ENCODE measurements around the gene DUS3L. TPM values are rescaled to one million over a fixed set of nuclear protein-coding genes. Genes with fewer than 3 reads are reported as not detected.
A peak's percentile ranks its signal among the peaks of the same experiment; 100 is the strongest.

Gene DUS3L
- total RNA-seq, 1 donor from 2014 or later: 16.2 TPM

DNA sequence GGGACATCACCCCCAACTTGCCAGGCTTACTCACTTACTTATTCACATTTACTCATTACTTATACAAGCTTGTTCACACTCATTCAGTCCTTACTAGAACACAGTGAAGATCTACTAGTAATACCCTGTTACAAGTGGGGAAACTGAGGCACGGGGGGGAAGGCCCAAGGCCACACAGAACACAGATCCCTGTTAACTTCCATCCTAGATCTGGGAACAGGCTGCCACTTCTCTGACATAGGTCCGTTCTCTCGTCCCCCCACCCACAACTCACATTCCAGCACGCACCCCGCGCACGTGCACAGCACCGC, 12.4 kb upstream of the DUS3L start:
- DNase-seq (ENCODE audit: low spot score): no peak
- no peak overlapping the region for H3K27ac Mint-ChIP-seq (ENCODE audit: unreplicated experiment)
- H3K36me3 Mint-ChIP-seq (ENCODE audit: low read depth, unreplicated experiment): peaks cover 7% of the 10 kb centered on the region
- peaks cover 27% of the 10 kb centered on the region for H3K27me3 Mint-ChIP-seq (ENCODE audit: unreplicated experiment)
- H3K4me3 Mint-ChIP-seq (ENCODE audit: unreplicated experiment): peak overlapping the region; percentile 51
- no peaks in the 10 kb centered on the region for H3K4me1 Mint-ChIP-seq (ENCODE audit: unreplicated experiment)
- TF ChIP-seq, protein P1, sequence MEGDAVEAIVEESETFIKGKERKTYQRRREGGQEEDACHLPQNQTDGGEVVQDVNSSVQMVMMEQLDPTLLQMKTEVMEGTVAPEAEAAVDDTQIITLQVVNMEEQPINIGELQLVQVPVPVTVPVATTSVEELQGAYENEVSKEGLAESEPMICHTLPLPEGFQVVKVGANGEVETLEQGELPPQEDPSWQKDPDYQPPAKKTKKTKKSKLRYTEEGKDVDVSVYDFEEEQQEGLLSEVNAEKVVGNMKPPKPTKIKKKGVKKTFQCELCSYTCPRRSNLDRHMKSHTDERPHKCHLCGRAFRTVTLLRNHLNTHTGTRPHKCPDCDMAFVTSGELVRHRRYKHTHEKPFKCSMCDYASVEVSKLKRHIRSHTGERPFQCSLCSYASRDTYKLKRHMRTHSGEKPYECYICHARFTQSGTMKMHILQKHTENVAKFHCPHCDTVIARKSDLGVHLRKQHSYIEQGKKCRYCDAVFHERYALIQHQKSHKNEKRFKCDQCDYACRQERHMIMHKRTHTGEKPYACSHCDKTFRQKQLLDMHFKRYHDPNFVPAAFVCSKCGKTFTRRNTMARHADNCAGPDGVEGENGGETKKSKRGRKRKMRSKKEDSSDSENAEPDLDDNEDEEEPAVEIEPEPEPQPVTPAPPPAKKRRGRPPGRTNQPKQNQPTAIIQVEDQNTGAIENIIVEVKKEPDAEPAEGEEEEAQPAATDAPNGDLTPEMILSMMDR (IDR thresholded peaks at IDR 0.05; ENCODE audit: unreplicated experiment): no peak
- H3K9me3 Mint-ChIP-seq (ENCODE audit: unreplicated experiment): no peaks in the 10 kb centered on the region

DNA sequence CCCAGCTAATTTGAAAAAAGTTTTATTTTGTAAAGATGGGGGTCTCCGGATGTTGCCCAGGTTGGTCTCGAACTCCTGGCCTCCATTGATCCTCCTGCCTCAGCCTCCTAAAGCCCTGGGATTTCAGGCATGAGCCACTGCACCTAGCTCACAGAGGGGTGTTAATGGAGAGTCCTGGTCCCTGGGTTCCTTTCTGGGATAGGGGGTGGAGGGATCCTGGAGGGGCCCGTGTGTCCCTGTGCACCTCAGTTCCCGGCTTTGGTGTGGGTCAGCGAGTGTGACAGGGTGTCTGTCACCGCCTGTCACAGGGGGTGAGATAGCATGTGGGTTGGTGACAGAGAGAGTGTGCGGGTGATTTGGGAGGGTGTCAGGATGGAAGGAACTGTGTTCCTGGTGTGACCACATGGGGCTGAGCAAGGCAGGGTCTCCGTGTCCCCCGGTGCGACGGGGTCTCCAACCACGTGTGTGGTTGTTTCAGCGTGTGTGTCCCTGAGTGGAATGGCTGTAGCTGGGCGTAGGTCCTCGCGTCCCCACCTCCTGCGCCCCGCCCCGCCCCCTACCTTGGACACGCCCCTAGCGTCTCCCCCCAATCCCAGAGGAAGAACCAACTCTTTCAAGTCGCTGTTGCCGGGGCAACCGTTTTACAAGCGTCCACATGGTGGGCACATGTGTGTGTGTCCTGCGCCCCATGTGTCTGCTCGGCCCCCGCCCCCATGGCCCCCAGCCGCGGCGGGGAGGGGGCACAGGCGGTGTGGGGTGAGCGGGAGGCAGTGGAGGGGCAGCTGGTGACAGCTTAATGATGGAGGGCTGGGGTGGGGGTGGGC, 11.0 kb upstream of the DUS3L start:
- peaks cover 25% of the 10 kb centered on the region for H3K27me3 Mint-ChIP-seq (ENCODE audit: unreplicated experiment)
- DNase-seq (ENCODE audit: low spot score): no peak
- no peaks in the 10 kb centered on the region for H3K4me1 Mint-ChIP-seq (ENCODE audit: unreplicated experiment)

DNA sequence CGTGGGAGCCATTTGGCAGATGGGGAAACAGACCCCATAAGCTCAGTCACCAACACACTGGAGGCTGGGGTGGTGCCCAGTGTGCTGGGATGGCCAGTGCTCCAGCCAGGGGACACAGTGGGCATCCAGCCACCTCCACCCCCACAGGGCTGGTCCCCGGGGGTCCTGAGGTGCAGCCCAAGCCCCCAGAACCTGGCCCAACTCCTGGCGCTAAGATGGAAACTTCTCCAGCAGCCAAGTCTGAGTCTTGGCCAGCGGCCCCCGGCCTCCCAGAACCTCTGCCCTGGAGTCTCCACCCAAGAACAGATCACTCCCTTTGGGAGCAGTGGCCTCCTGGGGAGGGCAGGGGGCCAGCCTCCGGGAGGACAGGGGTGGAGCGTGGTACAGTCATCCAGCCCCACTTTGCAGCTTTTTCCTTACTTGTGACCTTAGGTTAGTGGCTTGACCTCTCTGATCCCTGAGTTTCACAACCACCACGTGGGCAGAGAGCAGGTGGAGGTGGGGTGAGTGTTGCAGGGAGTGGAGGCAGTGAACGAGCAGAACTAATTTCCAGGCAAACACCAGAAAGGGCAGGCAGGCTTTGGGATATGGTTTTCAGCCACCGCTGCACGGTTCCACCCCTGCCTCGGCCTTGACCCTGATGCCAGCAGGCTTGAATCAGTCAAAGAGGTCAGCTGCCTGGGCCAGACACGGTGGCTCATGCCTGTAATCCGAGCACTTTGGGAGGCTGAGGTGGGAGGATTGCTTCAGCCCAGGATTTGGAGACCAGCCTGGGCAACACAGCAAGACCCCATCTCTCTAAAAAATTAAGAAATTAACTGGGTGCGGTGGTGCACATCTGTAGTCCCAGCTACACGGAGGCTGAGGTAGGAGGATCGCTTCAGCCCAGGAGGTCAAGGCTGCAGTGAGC, 9.7 kb upstream of the DUS3L start:
- Mint-ChIP-seq H3K9me3 (ENCODE audit: unreplicated experiment) (no peaks in the 10 kb centered on the region), H3K4me1 (ENCODE audit: unreplicated experiment) (no peaks in the 10 kb centered on the region), H3K4me3 (ENCODE audit: unreplicated experiment) (no peak overlapping the region), H3K27me3 (ENCODE audit: unreplicated experiment) (peaks cover 22% of the 10 kb centered on the region), H3K27ac (ENCODE audit: unreplicated experiment) (no peak overlapping the region), H3K36me3 (ENCODE audit: low read depth, unreplicated experiment) (no peaks in the 10 kb centered on the region)
- no peak for DNase-seq (ENCODE audit: low spot score)
- TF ChIP-seq, protein P1 (IDR thresholded peaks at IDR 0.05; ENCODE audit: unreplicated experiment): no peak

More for the DNA sequence above, 11.0 kb upstream of the DUS3L start:
- no peak overlapping the region for H3K4me3 Mint-ChIP-seq (ENCODE audit: unreplicated experiment)
- peaks cover 6% of the 10 kb centered on the region for H3K36me3 Mint-ChIP-seq (ENCODE audit: low read depth, unreplicated experiment)
- no peaks in the 10 kb centered on the region for H3K9me3 Mint-ChIP-seq (ENCODE audit: unreplicated experiment)
- TF ChIP-seq, protein P1 (IDR thresholded peaks at IDR 0.05; ENCODE audit: unreplicated experiment): no peak
- no peak overlapping the region for H3K27ac Mint-ChIP-seq (ENCODE audit: unreplicated experiment)

DNA sequence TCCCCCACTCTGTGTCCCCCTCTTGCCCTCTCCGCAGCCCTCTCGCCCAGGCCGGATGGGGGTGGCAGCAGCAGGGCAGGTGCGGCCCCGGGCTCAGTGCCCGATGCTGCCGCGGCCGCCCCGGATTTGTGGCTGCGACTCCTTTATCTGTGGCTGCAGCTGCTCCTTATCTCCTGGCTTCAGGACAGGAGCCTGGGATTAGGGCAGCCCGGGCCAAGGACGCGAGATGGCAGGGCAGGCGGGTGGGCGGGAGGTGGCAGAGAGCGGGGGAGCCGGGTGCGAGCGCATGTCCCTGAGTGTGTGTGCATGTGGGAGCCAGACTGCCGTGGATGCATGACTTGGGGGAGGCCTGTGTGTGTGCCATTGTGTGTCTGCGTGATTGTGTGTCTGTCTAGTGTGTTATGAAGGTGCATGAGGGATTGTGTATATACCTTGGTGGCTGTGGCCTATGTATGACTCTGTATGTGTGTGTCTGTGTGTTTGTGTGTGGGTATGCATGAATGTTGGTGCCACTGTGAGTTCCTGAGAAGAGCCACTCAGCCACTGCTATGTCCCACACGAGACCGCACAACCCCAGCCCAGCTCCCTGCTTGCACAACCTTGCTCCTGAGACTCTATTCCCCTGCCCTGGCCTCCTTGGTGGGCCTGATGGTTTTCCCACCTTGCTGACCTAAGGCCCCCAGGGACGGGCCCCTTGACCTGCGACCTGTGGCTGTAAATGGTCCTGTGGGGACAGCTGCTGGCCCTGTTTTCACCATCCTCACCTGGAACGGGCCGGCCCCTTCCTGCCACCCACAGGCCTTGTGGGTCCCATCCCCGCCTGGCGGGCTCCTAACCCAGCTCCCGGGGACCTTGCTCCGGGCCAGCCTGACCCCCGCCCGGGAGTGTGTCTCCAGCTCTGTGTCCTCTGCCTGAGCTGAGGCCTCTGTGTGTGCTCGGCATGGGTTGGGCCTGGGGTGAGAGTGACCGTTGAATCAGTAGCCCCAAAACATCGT, 8.6 kb upstream of the DUS3L start:
- no peak overlapping the region for H3K27ac Mint-ChIP-seq (ENCODE audit: unreplicated experiment)
- no peak for DNase-seq (ENCODE audit: low spot score)
- H3K9me3 Mint-ChIP-seq (ENCODE audit: unreplicated experiment): no peaks in the 10 kb centered on the region
- H3K4me3 Mint-ChIP-seq (ENCODE audit: unreplicated experiment): no peak overlapping the region
- H3K27me3 Mint-ChIP-seq (ENCODE audit: unreplicated experiment): peaks cover 22% of the 10 kb centered on the region
- TF ChIP-seq, protein P1 (IDR thresholded peaks at IDR 0.05; ENCODE audit: unreplicated experiment): no peak
- H3K36me3 Mint-ChIP-seq (ENCODE audit: low read depth, unreplicated experiment): no peaks in the 10 kb centered on the region
- no peaks in the 10 kb centered on the region for H3K4me1 Mint-ChIP-seq (ENCODE audit: unreplicated experiment)
